HPDE6-E6E7 (cell line): Measurements from ENCODE around the gene NPC2.

Experiments
- DNase-seq: peaks from one replicate; pipeline ENCODE4 v3.0.0; 2011; ENCODE audit warnings: missing footprints; ENCODE audit errors: extremely low spot score

Gene NPC2

DNA sequence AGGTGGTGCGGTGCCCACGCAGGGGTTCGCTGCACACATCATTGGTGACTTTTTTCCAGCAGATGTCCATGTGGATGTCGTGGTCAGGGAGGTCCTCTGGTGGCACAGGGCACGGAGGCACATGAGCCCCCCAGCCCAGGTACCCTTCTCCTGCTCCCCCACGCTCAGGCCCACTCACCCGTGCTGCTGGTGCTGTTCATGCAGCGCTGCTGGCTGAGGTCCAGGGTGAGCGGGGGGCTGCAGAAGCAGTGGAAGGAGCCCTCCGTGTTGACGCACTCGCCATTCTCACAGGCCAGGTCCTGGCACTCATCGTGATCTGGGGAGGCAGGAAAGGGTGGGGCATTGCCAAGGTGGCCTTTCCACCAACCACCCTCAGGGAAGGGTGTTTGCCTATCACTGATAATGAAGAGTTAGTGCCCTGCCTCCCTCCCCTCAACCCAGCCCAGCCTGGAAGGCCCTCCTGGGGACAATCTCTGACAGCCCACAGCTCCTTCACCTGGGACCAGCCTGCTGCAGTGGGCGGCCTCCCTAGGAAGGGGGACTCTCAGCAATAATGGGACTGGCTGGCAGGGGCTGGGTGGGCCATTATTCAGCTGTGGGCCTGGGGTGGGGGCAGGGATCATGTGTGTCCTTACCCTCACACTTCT is 10.3 kb upstream of the NPC2 start:
- no peak for DNase-seq

DNA sequence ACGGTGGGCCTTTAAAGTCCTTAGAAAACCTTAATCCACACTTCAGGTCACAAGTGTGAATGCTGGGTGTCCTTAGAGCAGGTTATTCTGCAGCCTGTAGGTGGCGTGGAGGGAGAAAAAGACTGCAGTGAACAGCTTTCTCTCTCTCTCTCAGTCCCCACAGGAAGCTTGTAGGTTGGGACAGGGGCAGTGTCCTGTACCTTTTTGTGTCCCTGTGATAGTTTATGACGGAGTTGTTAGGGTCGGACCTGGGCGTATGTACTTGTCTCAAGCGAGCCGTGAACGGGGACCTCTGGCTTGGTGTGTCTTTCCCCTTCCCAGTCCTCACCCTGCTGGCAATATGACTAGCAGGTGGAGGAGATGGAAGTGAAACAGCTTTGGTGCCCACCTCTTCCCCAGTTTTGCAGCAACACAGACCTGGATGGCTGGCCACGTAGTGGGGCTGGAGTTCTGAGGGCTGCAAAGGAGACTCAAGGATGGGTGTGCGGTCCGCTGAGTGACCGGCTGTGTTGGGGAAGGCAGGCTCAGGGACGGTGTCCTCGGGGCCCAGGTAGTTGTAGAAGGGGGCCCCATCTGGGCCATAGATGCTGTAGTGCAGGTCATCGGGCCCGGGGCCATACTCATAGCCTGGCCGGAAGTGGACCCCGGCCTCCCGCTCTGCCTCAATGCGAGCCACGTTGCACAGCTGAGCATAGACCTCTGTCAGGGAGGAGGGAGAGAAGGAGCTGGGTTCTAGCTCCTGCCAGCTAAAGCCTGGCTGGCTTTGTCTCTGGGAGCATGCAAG is 9.3 kb upstream of the NPC2 start:
- no peak for DNase-seq

DNA sequence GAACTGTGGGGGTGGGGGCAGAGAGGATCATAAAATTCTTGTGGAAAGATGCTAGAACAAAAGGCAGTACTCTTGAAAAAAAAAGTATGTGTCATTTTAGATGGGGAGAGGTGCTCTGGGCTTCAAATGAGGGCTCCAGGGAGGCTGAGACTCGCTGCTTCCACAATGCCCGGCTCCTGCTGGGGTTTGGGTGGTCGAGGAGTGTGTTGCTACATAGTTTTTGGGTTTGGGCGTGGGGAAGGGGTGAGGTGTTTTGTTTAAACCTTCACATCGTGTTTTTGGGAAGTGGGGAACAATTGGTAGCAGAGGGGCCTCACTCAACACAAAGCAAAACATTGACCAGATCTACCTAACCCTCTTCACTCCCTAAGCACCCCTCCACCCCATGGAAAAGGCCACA is 8.6 kb upstream of the NPC2 start:
- no peak for DNase-seq

DNA sequence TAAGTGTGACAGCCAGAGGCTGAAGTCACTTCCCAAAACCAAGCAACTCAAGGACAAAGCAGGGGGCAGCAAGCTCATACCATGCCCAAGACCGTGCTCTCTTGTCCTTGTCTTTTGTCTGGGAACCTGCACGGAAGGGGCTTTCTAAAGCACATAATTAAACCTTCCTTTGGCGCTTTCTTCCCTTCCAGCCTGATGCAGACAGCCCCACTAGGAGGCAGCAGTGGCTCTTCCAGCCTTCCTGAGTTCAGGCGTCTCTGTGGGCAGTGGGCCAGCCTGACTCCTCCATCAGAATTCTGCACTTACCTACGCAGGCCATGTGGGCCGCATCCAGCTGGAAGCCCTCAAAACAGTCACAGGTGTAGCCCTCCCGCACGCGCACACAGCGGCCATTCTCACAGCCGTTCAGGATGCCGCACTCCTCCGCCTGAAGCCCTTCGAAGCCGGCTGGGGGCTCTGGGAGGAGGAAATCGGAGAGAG is 8.1 kb upstream of the NPC2 start:
- no peak for DNase-seq

DNA sequence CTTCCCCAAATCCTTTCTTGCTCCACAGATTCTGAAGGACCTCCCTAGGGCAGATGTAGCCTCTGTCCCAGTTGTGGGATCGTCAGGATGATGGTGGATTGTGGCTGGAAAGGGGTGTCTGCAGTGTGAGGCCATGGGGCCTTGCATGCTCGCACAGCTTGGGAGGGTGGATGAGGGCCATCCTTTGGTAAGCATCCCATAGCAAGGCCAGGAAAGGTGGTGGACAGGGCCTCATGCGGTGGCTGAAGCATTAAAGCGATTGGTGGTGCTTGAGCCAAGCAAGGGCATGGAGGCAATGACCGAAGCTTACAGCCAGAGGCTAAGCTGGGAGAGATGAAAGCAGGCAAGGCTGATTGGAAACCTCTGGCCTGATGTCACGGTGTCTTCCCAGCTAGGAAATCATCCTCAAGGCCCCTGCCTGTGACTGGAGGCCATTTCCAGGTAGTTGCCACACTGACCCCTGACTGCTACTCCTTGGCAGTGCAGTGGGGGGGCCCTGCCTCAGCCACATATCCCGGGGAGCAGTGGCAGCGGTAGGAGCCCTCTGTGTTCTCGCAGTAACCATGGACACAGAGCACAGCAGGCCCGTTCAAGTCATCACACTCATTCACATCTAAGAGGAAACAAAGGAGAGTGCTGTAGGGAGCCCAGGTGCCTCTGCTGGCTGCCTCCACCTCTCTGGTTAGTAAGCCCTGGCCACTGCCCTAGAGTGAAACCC is 7.5 kb upstream of the NPC2 start:
- no peak for DNase-seq

DNA sequence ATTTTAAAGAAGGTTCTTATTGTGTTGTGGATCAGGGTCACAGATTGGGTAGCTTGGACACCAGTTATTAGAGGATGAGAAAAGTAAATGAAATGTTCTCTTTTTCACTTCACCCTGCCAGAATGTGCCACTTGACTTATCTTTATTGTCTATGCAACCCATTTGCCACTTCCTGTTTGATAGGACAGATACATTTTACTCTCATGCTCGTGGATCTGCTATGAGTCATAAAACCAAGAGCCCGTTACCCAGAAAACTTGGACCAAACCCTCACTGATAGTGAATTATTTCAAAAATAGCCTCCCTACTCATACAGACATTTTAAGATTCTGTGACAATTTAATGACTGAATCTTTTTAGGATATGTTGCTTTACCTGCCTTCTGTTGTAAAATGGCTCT is 2.3 kb upstream of the NPC2 start:
- no peak for DNase-seq

DNA sequence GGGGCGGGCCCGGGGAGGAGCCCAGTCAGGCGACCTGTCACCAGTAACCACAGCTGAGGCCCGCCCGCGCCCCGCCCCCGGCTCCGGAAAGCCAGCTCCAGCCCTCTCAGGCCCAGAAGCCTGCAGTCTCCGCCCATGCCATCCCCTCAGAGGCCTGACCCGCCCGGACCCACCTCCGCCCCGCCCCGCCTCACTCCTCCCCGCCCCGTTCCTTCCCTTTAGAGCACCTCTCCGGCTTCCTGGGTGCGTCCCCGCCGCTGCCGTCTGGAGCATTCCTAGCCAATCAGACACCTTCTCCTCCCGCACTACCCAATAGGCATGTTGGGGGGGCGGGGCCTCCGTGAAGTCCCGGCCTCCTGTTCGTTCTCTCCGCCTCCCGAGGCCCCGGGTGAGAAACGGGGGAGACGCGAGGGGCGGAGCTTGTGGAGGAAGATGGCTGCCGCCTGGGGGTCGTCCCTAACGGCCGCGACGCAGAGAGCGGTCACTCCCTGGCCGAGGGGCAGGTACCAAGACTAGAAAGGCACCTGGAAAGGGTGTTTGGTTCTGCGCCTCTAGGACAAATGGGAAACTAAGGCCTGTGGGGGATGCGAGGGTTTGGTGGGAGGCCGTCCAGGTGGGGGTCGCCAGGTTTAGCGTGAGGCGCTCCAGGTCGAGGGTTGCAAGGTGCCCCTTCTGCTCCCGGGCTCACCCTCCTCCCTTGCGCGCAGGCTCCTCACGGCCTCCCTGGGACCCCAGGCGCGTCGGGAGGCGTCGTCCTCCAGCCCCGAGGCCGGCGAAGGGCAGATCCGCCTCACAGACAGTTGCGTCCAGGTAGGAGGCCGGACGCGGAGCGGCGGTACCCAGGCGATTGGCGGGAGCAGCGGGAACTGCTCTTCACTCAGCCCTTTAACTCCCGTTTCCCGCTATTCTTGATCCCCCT is 497 bp upstream of the NPC2 start, which contains the start of gene ISCA2:
Gene ISCA2, plus strand, starts transcription at position 423 of the 919 bp plus-strand sequence. Its CDS starts 10 bp downstream, at position 433.
- DNase-seq: peak; percentile 99

DNA sequence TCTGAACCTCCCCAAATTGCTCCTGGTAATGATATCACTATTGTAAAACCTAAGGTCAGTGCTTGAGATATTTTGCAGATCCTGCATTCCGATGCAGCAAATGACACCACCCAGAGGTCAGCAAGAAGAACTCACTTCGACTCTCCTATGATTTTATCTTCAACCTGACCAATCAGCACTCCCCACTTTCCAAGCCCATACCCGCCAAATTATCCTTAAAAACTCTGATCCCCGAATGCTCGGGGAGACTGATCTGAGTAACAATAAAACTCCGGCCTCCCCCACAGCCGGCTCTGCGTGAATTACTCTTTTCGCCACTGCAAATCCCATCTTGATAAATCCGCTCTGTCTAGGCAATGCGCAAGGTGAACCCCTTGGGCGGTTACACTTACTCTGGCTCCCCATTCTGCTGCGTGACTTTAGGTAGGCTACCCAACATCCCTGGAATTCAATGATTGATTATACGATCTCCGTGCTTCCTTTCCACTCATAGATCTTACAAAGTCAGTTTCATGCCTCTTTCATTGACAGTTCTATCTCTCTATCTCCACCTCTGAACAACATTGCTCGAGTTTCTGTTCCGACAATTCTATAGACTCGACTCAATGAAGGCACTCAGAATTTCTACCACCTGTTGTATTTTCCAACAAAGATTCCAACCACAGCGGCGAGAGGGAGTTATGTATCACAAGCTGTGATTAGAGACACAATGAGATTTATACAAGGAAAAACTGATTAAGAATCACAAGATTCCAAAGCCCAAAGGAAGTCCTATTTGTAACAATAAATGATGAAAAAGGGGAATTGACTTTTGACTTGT is 939 bp downstream of the NPC2 start:
- DNase-seq: no peak

DNA sequence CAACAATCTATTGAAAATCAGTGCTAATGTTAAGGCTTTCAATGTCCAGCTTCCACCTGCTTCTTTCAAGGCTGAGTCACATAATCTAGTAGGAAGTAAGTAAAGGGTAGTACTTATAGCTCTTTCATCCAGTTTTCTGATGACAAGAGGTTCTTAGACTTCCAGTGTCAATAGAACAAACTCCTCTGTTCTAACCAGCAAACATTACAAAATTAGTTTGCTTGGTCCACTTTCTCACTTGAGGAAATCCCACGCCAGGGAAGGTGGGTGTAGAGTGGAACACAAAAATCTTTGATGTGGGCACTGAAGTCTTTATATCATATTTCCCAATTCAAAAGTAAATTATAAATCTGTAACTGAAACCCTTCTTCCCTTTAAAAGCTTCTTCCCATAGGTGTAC is 2.6 kb downstream of the NPC2 start:
- no peak for DNase-seq

DNA sequence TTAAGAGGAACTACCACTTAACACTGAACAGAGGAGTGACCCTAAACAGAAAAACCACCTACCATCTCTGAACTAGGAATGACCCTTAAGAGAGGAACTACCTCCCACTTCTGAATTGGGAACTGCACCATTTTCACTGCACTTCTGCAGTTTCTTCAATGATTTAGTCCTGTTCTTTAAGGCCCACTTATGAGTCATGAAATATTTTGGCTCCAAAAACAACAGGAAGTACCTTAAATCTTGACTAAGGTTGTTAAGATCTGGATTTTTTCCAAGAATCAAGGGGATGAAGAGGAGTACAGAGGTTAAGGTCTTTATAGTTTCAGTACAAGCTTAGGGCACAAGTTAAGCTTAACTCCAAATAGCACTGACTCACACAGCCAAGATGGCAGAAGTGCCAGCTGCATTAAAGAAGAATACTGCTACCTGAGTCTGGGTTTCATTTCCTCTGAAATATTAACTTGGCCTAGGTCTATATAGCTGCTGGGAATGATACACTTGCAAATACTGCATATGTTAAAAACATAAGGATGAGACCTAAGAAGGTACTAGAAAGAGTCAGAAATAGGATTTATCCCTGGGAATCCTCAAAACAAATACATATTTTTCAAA is 4.2 kb downstream of the NPC2 start:
- DNase-seq: no peak

DNA sequence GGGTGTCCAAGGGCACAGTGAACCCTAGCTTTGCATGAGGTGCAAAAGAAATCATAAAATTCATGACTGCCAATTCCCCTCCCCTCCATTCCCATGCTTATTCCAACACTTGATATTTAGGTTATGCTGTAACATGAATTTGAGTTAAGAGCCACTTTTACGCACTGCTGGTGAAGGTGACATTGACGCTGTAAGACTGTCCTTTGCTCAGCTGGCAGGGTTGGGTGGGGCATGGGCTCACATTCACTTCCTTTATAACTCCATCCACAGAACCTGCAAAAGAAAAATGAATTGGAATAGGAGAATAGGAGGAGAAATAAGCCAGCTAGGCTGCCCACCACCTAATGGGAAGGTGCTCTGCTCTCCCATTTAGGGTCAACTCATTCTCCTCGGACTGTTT is 6.9 kb downstream of the NPC2 start:
- no peak for DNase-seq

DNA sequence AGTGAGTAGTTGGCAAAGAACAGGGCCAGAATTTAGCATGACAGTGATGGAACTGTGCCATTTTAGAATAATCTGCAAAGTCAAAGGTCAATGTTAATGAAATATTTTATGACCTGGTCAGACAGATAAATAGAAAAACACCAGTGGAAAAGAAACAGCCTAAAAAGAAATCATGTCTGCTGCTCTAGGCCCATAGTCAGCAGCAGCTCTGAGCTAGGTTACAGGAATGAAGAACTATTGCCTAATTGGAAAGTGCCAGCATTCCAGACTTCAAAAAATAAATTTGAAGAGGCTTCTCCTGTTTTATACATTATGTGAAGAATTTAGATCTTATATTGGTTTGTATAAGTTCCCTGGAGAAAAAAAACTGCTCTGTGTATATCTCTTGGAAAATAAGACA is 9.8 kb downstream of the NPC2 start:
- no peak for DNase-seq

DNA sequence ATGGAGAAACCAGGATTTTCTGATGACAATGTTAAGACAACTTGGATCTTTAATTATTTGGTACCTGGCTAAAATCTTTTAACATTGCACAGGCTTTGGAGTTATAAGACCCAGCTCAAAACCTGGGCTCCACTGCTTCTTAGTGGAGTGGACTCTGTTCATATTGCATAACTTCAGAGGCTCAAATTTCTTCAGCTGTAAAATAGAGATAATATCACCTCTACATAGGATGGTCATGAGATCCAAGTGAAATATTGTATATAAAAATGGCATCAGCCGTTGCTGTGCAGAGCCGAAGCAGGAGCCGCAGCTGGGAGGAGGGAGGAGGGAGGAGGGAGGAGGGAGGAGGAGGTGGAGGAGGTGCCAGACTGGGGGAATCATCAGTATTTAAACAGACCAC is 10.5 kb downstream of the NPC2 start:
- DNase-seq: no peak

DNA sequence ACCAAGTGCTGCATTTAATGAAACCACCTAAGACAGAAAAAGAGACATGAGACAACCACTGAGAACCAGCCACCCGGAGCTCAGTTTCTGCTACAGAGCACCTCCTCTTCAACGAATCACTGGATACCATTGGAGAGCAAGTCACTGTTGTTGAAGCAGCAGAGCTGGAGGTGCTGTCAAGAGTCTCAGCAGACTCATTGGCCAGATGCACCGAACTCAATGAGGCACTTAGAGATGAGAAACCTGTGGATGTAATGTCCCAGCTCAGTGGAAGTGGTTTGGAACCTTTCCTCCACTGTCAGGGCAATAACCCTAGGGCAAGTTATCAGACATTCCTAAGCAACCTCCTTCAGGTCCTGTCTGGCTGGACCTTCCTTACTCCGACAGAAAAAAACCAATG is 13.1 kb downstream of the NPC2 start:
- no peak for DNase-seq

DNA sequence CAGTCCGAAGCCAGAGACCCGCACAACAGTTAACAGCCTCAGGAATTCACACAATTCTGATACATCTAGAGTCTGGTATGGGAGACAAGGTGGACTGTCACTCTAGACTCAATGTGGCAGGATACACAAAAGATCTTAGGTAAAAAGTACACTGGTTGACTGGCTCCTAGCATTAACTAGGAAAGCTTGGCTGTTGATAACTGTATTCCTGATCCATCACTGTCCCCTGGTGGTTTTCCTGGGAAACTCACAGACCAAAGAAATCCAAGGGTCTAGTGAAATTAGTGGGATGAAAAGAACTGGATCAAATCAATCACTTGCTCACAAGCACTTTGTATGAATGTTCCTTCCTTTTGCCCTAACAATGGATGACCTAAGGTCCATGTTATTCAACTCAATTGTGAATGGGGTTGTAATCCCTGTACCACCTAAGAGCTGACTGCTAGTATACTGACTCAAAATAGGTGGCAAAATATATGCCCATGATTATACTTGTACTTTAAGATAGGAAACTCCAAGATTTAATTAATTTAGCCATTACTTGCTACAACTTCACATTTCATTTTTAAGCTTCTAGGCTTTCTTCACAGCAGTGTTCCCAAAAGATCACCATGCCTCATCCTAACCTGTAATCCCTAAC is 14.0 kb downstream of the NPC2 start:
- DNase-seq: no peak

DNA sequence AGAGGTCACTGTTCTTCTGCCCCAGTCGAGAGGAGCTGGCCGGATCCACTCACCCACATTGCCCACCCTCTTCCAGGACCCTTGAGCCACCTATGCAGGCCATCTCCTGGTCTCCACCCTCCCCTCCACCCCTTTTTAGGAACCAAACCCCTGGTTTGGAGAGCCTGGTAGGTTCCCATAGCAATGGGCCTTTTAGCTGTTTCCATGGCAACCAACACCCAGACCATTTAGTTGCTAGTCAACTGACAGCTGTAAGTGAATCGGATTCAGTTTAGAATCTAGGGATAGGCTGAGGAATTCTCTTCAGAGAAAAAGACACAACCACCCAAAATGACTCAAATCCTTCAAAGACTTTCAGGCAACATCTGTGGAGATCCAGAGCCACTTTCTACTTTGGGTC is 16.5 kb downstream of the NPC2 start:
- no peak for DNase-seq

DNA sequence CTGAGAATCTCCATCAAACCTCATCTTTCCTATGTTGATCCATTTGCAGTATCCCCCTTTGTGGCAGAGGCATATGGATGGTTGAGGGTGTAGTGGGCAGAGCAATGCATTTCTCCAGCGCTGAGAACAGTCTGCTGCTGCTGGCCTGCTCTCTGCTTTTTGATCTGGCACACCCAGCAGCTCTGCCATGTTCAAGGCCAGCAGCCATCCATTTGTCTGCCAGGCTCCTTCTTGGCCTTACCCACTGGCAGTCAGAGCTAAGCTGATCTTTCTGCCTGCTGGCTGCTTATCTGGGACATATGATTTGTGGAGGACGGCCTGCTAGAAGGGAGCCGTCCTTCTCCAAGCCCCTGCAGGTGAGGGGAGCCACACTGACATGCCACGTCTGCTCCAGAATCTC is 17.0 kb downstream of the NPC2 start:
- no peak for DNase-seq

DNA sequence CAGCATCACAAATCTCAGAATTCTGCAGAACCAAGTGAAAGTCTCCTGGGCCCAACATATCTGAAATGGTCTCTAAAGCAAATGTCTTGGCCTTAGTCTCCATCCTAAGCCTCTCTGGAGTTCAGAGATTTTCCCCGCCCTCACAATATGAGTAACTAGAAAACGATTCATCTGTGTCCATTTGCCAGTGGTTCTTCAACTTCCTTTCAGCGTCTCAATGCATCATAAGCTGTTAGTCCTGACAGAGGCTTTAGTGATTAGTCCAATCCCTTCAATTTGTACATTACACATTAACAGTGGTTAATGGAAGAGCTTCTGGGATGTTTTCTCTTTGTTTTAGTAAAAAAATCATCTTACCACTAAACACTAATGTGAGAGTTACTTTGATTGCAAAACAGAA is 17.4 kb downstream of the NPC2 start:
- peak; percentile 20 for DNase-seq

DNA sequence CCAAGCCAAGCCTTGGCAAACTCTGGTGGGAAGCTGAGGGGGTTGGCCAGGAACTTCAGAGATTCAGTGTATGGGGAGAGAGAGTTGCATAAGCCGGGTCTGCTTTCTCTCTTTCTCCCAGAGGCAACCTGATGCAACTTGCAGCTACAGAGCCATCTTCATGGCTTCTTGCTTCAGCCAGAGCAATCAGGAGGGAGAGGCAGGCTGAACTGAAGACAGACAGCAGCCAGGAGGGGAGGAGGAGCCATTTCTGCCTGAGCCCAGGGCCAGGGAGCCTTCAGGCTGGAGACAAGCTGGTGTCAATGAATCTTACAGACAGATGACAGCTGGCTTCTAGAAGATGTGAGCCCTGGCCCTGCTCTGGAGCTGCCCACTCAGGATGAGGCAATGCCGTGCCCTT is 18.7 kb downstream of the NPC2 start:
- DNase-seq: no peak

DNA sequence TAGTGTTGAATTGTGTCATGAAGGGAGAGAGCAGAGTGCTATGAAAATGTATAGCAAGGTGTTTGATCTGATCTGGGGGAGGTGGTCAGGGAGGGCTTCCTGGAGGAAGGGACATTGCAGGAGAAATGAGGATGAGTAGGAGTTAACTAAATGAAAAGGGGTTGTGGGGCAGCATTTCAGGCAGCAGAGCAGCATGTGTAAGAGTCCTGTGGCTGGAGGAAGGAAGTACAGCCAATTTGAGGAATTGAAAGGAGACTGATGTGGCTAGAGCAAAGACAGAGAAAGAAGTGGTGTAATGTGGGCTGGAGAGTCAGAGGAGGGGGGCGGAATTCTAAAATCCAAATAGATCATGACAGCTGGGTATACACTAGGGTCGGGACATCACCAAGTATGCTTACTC is 20.5 kb downstream of the NPC2 start:
- no peak for DNase-seq
